K562 (cell line): ENCODE results near the gene MARK2. TPM values are rescaled to one million over a fixed set of nuclear protein-coding genes. Genes with fewer than 3 reads are reported as not detected.
A peak's percentile ranks its signal among the peaks of the same experiment; 100 is the strongest.

ENCODE experiments used
- ELF1 ChIP-seq: fragments of 200-800 bp; sonication (Bioruptor generic); IDR thresholded peaks from 2 replicates; pipeline ENCODE4 v1.6.1; 2016; ENCODE audit warnings: missing genetic modification characterization, missing compliant biosample characterization
- MAFG ChIP-seq: fragments of 450-650 bp; conservative IDR thresholded peaks from 2 replicates; pipeline ENCODE4 v1.6.1; 2016; ENCODE audit warnings: missing genetic modification characterization, missing compliant biosample characterization
- SMC3 ChIP-seq: conservative IDR thresholded peaks from 2 replicates; pipeline ENCODE4 v1.6.1; 2011; ENCODE audit warnings: low read depth, low read length, improper control_type of control experiment; ENCODE audit not compliant: insufficient read depth
- STAT5B ChIP-seq: fragments of 250-450 bp; sonication (Bioruptor Pico); IDR thresholded peaks from 2 replicates; pipeline ENCODE4 v1.8.0; 2021; ENCODE audit warnings: mild to moderate bottlenecking, inconsistent platforms
- TEAD4 ChIP-seq, 2 experiments: sonication (generic) in 1 of 2; formaldehyde crosslinking in 1 of 2; IDR thresholded peaks; 2 replicates each; pipeline versions ENCODE4 v1.6.1 to v1.8.0; 2012 to 2022; ENCODE audit warnings: borderline replicate concordance in 1 of 2, inconsistent platforms in 1 of 2, low read length in 1 of 2, mild to moderate bottlenecking in 1 of 2, missing genetic modification reagents in 1 of 2
- ZNF24 ChIP-seq: fragments of 450-650 bp; IDR thresholded peaks from 2 replicates; pipeline ENCODE4 v1.6.1; 2016
- polyA plus RNA-seq, 8 experiments: library from polyadenylated mRNA; depleted of rRNA in 4 of 8; stranded (reverse) in 5 of 8; unstranded in 3 of 8; fragments of >200 nt; fragmentation: Nextera tagmentation in 2 of 8; fragmentation: Illumina TruSeq in 1 of 8; extraction: Ambion mirVana in 2 of 8; extraction: Trizol in 1 of 8; gene quantifications; 2 replicates each; pipeline versions ENCODE4 v1.2.1 to v1.2.3, GENCODE V29; 2011 to 2014; ENCODE audit warnings: inconsistent platforms in 1 of 8, missing spikeins in 1 of 8
- total RNA-seq, 7 experiments: library from RNA; depleted of rRNA in 6 of 7; stranded (reverse); fragments of >200 nt in 6 of 7; fragmentation: Illumina TruSeq in 2 of 7; extraction: Trizol in 2 of 7; gene quantifications; 2 replicates each; pipeline versions ENCODE4 v1.2.1 to v1.2.3, GENCODE V29; 2011 to 2021; ENCODE audit warnings: low replicate concordance in 1 of 7
- TF ChIP-seq, protein P1 (sequence below): sonication (generic); formaldehyde crosslinking; IDR thresholded peaks from 2 replicates; pipeline ENCODE4 v1.8.1; 2023; ENCODE audit warnings: missing genetic modification reagents, mild to moderate bottlenecking, borderline replicate concordance
- TF ChIP-seq, protein P2 (sequence below): fragments of 250-450 bp; sonication (Bioruptor Pico); IDR thresholded peaks from 2 replicates; pipeline ENCODE4 v1.5.0; 2021
- TF ChIP-seq, protein P3 (sequence below): fragments of 250-450 bp; sonication (Bioruptor Pico); IDR thresholded peaks from 2 replicates; pipeline ENCODE4 v1.4.0; 2020
- TF ChIP-seq, protein P4 (sequence below): sonication (generic); formaldehyde crosslinking; IDR thresholded peaks from 2 replicates; pipeline ENCODE4 v1.8.1; 2022; ENCODE audit warnings: missing genetic modification reagents
- TF ChIP-seq, protein P5 (sequence below): fragments of 200-800 bp; sonication (Bioruptor generic); IDR thresholded peaks from 2 replicates; pipeline ENCODE4 v1.6.1; 2017; ENCODE audit warnings: missing genetic modification characterization, missing compliant biosample characterization
- TF ChIP-seq, protein P6 (sequence below), 3 experiments: IDR thresholded peaks in 2 of 3; conservative IDR thresholded peaks in 1 of 3; 2 replicates each; pipeline ENCODE4 v1.5.1; 2011 to 2012; ENCODE audit warnings: low read length in 3 of 3, mild to moderate bottlenecking in 3 of 3, control low read depth in 2 of 3, improper control_type of control experiment in 1 of 3, inconsistent platforms in 1 of 3, low read depth in 1 of 3, mixed read lengths in 1 of 3, moderate library complexity in 1 of 3; ENCODE audit not compliant: insufficient read depth in 2 of 3

The MARK2 gene
- total and polyA plus RNA-seq, 9 of the 15 experiments (the other 6 are each of a cell fraction or from before 2014, with no cell fraction given), result 0.32 to 43.5 (median 15.1) TPM

DNA sequence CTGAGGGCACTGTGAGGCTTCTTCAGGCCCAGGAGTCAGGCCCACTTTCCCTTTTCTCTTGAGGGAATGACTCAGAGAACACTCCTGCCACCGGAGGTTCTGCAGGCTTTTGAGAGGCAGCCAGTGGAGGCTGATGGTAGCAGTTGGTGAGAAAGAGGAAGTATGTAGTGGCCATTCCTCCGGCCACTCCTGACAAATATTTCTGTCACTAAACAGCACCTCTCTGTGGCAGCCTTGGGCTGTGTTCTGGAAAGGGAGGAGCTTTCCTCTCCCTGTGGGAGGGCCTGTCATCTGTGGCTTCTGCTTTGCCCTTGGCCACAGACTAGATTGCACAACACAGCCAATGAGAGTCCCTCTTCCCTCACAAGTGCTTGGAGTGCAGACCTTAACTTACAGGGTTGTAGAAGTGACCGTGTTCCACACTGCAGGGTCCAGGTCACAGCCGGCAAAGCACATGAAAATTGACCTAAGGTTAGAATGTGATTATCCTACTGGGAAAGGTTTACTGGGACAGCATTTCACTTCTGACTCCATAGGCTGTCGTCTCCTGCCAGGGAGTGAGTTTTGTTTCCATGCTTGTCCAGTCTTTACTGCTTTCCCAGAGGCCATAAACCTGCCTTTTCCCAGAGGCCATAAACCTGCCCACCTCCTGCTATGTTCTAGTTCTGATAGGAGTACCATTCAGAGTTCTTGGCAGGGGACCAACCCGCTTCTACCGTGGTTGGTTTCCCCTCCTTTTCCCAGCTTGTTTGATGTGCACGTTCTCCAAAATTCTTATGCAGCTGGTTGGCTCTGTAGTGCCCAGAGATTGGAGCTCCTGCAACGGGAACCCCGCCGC, 33.3 kb downstream of the MARK2 start (continued):
- TF ChIP-seq, protein P1, sequence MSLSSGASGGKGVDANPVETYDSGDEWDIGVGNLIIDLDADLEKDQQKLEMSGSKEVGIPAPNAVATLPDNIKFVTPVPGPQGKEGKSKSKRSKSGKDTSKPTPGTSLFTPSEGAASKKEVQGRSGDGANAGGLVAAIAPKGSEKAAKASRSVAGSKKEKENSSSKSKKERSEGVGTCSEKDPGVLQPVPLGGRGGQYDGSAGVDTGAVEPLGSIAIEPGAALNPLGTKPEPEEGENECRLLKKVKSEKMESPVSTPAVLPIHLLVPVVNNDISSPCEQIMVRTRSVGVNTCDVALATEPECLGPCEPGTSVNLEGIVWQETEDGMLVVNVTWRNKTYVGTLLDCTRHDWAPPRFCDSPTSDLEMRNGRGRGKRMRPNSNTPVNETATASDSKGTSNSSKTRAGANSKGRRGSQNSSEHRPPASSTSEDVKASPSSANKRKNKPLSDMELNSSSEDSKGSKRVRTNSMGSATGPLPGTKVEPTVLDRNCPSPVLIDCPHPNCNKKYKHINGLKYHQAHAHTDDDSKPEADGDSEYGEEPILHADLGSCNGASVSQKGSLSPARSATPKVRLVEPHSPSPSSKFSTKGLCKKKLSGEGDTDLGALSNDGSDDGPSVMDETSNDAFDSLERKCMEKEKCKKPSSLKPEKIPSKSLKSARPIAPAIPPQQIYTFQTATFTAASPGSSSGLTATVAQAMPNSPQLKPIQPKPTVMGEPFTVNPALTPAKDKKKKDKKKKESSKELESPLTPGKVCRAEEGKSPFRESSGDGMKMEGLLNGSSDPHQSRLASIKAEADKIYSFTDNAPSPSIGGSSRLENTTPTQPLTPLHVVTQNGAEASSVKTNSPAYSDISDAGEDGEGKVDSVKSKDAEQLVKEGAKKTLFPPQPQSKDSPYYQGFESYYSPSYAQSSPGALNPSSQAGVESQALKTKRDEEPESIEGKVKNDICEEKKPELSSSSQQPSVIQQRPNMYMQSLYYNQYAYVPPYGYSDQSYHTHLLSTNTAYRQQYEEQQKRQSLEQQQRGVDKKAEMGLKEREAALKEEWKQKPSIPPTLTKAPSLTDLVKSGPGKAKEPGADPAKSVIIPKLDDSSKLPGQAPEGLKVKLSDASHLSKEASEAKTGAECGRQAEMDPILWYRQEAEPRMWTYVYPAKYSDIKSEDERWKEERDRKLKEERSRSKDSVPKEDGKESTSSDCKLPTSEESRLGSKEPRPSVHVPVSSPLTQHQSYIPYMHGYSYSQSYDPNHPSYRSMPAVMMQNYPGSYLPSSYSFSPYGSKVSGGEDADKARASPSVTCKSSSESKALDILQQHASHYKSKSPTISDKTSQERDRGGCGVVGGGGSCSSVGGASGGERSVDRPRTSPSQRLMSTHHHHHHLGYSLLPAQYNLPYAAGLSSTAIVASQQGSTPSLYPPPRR (CRISPR knock-in tag), result peak; percentile 64; the same call in 1 of the 2 replicates
- TF ChIP-seq SMC3, result peak; percentile 63
- TF ChIP-seq, protein P2, sequence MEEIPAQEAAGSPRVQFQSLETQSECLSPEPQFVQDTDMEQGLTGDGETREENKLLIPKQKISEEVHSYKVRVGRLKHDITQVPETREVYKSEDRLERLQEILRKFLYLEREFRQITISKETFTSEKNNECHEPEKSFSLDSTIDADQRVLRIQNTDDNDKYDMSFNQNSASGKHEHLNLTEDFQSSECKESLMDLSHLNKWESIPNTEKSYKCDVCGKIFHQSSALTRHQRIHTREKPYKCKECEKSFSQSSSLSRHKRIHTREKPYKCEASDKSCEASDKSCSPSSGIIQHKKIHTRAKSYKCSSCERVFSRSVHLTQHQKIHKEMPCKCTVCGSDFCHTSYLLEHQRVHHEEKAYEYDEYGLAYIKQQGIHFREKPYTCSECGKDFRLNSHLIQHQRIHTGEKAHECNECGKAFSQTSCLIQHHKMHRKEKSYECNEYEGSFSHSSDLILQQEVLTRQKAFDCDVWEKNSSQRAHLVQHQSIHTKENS (CRISPR knock-in tag), result no peak
- TF ChIP-seq STAT5B (CRISPR knock-in tag), result no peak
- TF ChIP-seq, protein P3, sequence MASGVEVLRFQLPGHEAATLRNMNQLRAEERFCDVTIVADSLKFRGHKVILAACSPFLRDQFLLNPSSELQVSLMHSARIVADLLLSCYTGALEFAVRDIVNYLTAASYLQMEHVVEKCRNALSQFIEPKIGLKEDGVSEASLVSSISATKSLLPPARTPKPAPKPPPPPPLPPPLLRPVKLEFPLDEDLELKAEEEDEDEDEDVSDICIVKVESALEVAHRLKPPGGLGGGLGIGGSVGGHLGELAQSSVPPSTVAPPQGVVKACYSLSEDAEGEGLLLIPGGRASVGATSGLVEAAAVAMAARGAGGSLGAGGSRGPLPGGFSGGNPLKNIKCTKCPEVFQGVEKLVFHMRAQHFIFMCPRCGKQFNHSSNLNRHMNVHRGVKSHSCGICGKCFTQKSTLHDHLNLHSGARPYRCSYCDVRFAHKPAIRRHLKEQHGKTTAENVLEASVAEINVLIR, result no peak
- TF ChIP-seq, protein P4, sequence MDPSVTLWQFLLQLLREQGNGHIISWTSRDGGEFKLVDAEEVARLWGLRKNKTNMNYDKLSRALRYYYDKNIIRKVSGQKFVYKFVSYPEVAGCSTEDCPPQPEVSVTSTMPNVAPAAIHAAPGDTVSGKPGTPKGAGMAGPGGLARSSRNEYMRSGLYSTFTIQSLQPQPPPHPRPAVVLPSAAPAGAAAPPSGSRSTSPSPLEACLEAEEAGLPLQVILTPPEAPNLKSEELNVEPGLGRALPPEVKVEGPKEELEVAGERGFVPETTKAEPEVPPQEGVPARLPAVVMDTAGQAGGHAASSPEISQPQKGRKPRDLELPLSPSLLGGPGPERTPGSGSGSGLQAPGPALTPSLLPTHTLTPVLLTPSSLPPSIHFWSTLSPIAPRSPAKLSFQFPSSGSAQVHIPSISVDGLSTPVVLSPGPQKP (CRISPR knock-in tag), result no peak
- no peak for TF ChIP-seq MAFG (tag)
- TF ChIP-seq ZNF24, result peak; percentile 41; the same call in 1 of the 2 replicates
- TF ChIP-seq, protein P5, sequence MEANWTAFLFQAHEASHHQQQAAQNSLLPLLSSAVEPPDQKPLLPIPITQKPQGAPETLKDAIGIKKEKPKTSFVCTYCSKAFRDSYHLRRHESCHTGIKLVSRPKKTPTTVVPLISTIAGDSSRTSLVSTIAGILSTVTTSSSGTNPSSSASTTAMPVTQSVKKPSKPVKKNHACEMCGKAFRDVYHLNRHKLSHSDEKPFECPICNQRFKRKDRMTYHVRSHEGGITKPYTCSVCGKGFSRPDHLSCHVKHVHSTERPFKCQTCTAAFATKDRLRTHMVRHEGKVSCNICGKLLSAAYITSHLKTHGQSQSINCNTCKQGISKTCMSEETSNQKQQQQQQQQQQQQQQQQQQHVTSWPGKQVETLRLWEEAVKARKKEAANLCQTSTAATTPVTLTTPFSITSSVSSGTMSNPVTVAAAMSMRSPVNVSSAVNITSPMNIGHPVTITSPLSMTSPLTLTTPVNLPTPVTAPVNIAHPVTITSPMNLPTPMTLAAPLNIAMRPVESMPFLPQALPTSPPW (CRISPR knock-in tag), result peak; percentile 31; the same call in 1 of the 2 replicates
- peak; percentile 63; the same call in 1 of the 2 replicates for TF ChIP-seq ELF1 (tag)
- TF ChIP-seq, protein P6, sequence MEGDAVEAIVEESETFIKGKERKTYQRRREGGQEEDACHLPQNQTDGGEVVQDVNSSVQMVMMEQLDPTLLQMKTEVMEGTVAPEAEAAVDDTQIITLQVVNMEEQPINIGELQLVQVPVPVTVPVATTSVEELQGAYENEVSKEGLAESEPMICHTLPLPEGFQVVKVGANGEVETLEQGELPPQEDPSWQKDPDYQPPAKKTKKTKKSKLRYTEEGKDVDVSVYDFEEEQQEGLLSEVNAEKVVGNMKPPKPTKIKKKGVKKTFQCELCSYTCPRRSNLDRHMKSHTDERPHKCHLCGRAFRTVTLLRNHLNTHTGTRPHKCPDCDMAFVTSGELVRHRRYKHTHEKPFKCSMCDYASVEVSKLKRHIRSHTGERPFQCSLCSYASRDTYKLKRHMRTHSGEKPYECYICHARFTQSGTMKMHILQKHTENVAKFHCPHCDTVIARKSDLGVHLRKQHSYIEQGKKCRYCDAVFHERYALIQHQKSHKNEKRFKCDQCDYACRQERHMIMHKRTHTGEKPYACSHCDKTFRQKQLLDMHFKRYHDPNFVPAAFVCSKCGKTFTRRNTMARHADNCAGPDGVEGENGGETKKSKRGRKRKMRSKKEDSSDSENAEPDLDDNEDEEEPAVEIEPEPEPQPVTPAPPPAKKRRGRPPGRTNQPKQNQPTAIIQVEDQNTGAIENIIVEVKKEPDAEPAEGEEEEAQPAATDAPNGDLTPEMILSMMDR (IDR thresholded peaks at IDR 0.05 in 2 of 3, conservative IDR thresholded peaks at IDR 0.05 in 1 of 3; ENCODE audit: insufficient read depth in 2 of 3, low read depth in 1 of 3, low read length in 3 of 3), result peak; percentile 85 to 96 (median 89)
- peak; percentile 69 for TF ChIP-seq TEAD4 (IDR thresholded peaks at IDR 0.05; ENCODE audit: low read length)
- TF ChIP-seq TEAD4 (CRISPR knock-in tag; IDR thresholded peaks at IDR 0.05; ENCODE audit: borderline replicate concordance), result no peak
